Activated CD8-positive, alpha-beta memory T cell treated with anti-CD3 and anti-CD28 coated beads, Interleukin-2, amount 10 ng/mL, durations not matched to agents 7 days and 5 days (primary cell): ENCODE results near the gene DAB2IP. TPM values are rescaled to one million over a fixed set of nuclear protein-coding genes. Genes with fewer than 3 reads are reported as not detected.

ENCODE experiments used
- ATAC-seq: fragments of 150-1000 bp; cut with Tn5 transposase; one replicate; pipeline ENCODE4 v1.10.0; 2021; ENCODE audit warnings: moderate library complexity
- CTCF ChIA-PET: fragments of 350-600 bp; sonication (Branson Sonifier 250); formaldehyde crosslinking; loops from one replicate; lab custom pipeline; 2021; ENCODE audit warnings: antibody characterized with exemption; lab: Charles Lee
- DNase-seq: peaks from one replicate; pipeline ENCODE4 v3.0.0-alpha.2; 2020
- H3K27ac Mint-ChIP-seq: one replicate; pipeline ENCODE4 v1.8.0; 2021; ENCODE audit warnings: mild to moderate bottlenecking, mixed read lengths
- H3K27me3 Mint-ChIP-seq: one replicate; pipeline ENCODE4 v1.8.0; 2021; ENCODE audit warnings: mixed read lengths
- H3K36me3 Mint-ChIP-seq: one replicate; pipeline ENCODE4 v1.8.0; 2021; ENCODE audit warnings: mild to moderate bottlenecking, mixed read lengths
- H3K4me1 Mint-ChIP-seq: one replicate; pipeline ENCODE4 v1.8.0; 2021; ENCODE audit warnings: mixed read lengths
- H3K4me3 Mint-ChIP-seq: one replicate; pipeline ENCODE4 v1.8.0; 2021; ENCODE audit warnings: mild to moderate bottlenecking, moderate library complexity, mixed read lengths
- H3K9me3 Mint-ChIP-seq: one replicate; pipeline ENCODE4 v1.8.0; 2022; ENCODE audit warnings: low read depth, mixed read lengths
- total RNA-seq, 2 experiments: library from RNA; stranded (reverse); gene quantifications; one replicate each; pipeline ENCODE4 v1.2.3, GENCODE V29; 2021

The DAB2IP gene
- total RNA-seq, 2 experiments from 2014 or later = 0.07 to 0.18 TPM

- no peaks in the 10 kb centered on the region for H3K36me3 Mint-ChIP-seq
- H3K4me1 Mint-ChIP-seq = peaks cover 3% of the 10 kb centered on the region
- CTCF ChIA-PET = no interaction called here
- no peak for ATAC-seq
- no peaks in the 10 kb centered on the region for H3K9me3 Mint-ChIP-seq
- no peak overlapping the region for H3K27ac Mint-ChIP-seq
- no peak overlapping the region for H3K4me3 Mint-ChIP-seq
- H3K27me3 Mint-ChIP-seq = no peaks in the 10 kb centered on the region
- no peak for DNase-seq
Measured at GRCh38 chr9:121717141-121717991, 65.9 kb downstream of the DAB2IP start.

GRCh38 chr9:121718084-121718483 is 66.7 kb downstream of the DAB2IP start:
- DNase-seq (no peak), ATAC-seq (no peak)
- H3K27ac Mint-ChIP-seq = no peak overlapping the region
- H3K4me3 Mint-ChIP-seq = no peak overlapping the region
- no peaks in the 10 kb centered on the region for H3K36me3 Mint-ChIP-seq
- CTCF ChIA-PET = no interaction called here
- H3K4me1 Mint-ChIP-seq = peaks cover 3% of the 10 kb centered on the region
- no peaks in the 10 kb centered on the region for H3K27me3 Mint-ChIP-seq
- H3K9me3 Mint-ChIP-seq = no peaks in the 10 kb centered on the region

GRCh38 chr9:121718501-121718900 is 67.1 kb downstream of the DAB2IP start:
- CTCF ChIA-PET = interaction anchor here (1.3 kb wide), 1 partner anchor 22 kb away, joined by 3 read pairs; no protein-coding TSS in a partner anchor
- DNase-seq (no peak), ATAC-seq (no peak)
- no peak overlapping the region for H3K27ac Mint-ChIP-seq
- no peaks in the 10 kb centered on the region for H3K27me3 Mint-ChIP-seq
- H3K9me3 Mint-ChIP-seq = no peaks in the 10 kb centered on the region
- H3K36me3 Mint-ChIP-seq = no peaks in the 10 kb centered on the region
- peaks cover 3% of the 10 kb centered on the region for H3K4me1 Mint-ChIP-seq
- no peak overlapping the region for H3K4me3 Mint-ChIP-seq

- Mint-ChIP-seq H3K9me3 (no peaks in the 10 kb centered on the region), H3K4me1 (peaks cover 3% of the 10 kb centered on the region), H3K36me3 (no peaks in the 10 kb centered on the region), H3K4me3 (no peak overlapping the region), H3K27me3 (peaks cover 2% of the 10 kb centered on the region), H3K27ac (no peak overlapping the region)
- no peak for DNase-seq
- CTCF ChIA-PET = interaction anchor here (0.9 to 1.2 kb wide), 2 partner anchors 12 to 170 kb away, joined by 3 to 6 read pairs; no protein-coding TSS in a partner anchor
- no peak for ATAC-seq
Measured at GRCh38 chr9:121720311-121721057, 69.0 kb downstream of the DAB2IP start.

GRCh38 chr9:121721058-121721350 is 69.6 kb downstream of the DAB2IP start:
- ATAC-seq = no peak
- H3K27me3 Mint-ChIP-seq = peaks cover 4% of the 10 kb centered on the region
- DNase-seq = no peak
- peaks cover 3% of the 10 kb centered on the region for H3K4me1 Mint-ChIP-seq
- CTCF ChIA-PET = interaction anchor here (0.9 to 1.2 kb wide), 2 partner anchors 12 to 170 kb away, joined by 3 to 6 read pairs; no protein-coding TSS in a partner anchor
- no peaks in the 10 kb centered on the region for H3K9me3 Mint-ChIP-seq
- no peak overlapping the region for H3K4me3 Mint-ChIP-seq
- H3K36me3 Mint-ChIP-seq = no peaks in the 10 kb centered on the region
- H3K27ac Mint-ChIP-seq = no peak overlapping the region

GRCh38 chr9:121721770-121722169 is 70.3 kb downstream of the DAB2IP start:
- H3K9me3 Mint-ChIP-seq = no peaks in the 10 kb centered on the region

GRCh38 chr9:121725008-121725775 is 73.8 kb downstream of the DAB2IP start:
- H3K9me3 Mint-ChIP-seq = no peaks in the 10 kb centered on the region
- DNase-seq (no peak), ATAC-seq (no peak)
- peaks cover 3% of the 10 kb centered on the region for H3K4me1 Mint-ChIP-seq
- H3K4me3 Mint-ChIP-seq = no peak overlapping the region
- H3K27ac Mint-ChIP-seq = no peak overlapping the region
- H3K27me3 Mint-ChIP-seq = peaks cover 8% of the 10 kb centered on the region
- H3K36me3 Mint-ChIP-seq = no peaks in the 10 kb centered on the region
- CTCF ChIA-PET = no interaction called here

More at GRCh38 chr9:121721770-121722169, 70.3 kb downstream of the DAB2IP start:
- DNase-seq = no peak
- Mint-ChIP-seq H3K36me3 (no peaks in the 10 kb centered on the region), H3K27ac (no peak overlapping the region), H3K27me3 (peaks cover 8% of the 10 kb centered on the region), H3K4me3 (no peak overlapping the region), H3K4me1 (peaks cover 3% of the 10 kb centered on the region)
- CTCF ChIA-PET = no interaction called here
- ATAC-seq = no peak

- no peaks in the 10 kb centered on the region for H3K36me3 Mint-ChIP-seq
- CTCF ChIA-PET = no interaction called here
- H3K4me1 Mint-ChIP-seq = peaks cover 4% of the 10 kb centered on the region
- H3K9me3 Mint-ChIP-seq = no peaks in the 10 kb centered on the region
- H3K27ac Mint-ChIP-seq = no peak overlapping the region
- no peak for ATAC-seq
- no peak overlapping the region for H3K4me3 Mint-ChIP-seq
- peaks cover 8% of the 10 kb centered on the region for H3K27me3 Mint-ChIP-seq
- DNase-seq = no peak
Measured at GRCh38 chr9:121727295-121728020, 76.0 kb downstream of the DAB2IP start.

GRCh38 chr9:121728916-121729315 is 77.5 kb downstream of the DAB2IP start:
- DNase-seq = no peak
- Mint-ChIP-seq H3K4me1 (peaks cover 17% of the 10 kb centered on the region), H3K27ac (no peak overlapping the region), H3K4me3 (no peak overlapping the region), H3K9me3 (no peaks in the 10 kb centered on the region), H3K36me3 (no peaks in the 10 kb centered on the region), H3K27me3 (peaks cover 13% of the 10 kb centered on the region)
- CTCF ChIA-PET = no interaction called here
- no peak for ATAC-seq

GRCh38 chr9:121729769-121730562 is 78.5 kb downstream of the DAB2IP start:
- H3K36me3 Mint-ChIP-seq = no peaks in the 10 kb centered on the region
- ATAC-seq (no peak), DNase-seq (no peak)
- CTCF ChIA-PET = no interaction called here
- H3K4me1 Mint-ChIP-seq = peaks cover 21% of the 10 kb centered on the region
- H3K27me3 Mint-ChIP-seq = peaks cover 15% of the 10 kb centered on the region
- no peak overlapping the region for H3K4me3 Mint-ChIP-seq
- no peak overlapping the region for H3K27ac Mint-ChIP-seq
- no peaks in the 10 kb centered on the region for H3K9me3 Mint-ChIP-seq

- CTCF ChIA-PET = no interaction called here
- Mint-ChIP-seq H3K4me1 (peaks cover 28% of the 10 kb centered on the region), H3K4me3 (no peak overlapping the region), H3K27me3 (peaks cover 22% of the 10 kb centered on the region), H3K27ac (no peak overlapping the region), H3K9me3 (no peaks in the 10 kb centered on the region), H3K36me3 (no peaks in the 10 kb centered on the region)
- no peak for ATAC-seq
- no peak for DNase-seq
Measured at GRCh38 chr9:121731090-121731489, 79.7 kb downstream of the DAB2IP start.

- H3K27me3 Mint-ChIP-seq = peaks cover 23% of the 10 kb centered on the region
- no peaks in the 10 kb centered on the region for H3K36me3 Mint-ChIP-seq
- H3K4me1 Mint-ChIP-seq = peaks cover 32% of the 10 kb centered on the region
- DNase-seq (no peak), ATAC-seq (no peak)
- H3K9me3 Mint-ChIP-seq = no peaks in the 10 kb centered on the region
- no peak overlapping the region for H3K27ac Mint-ChIP-seq
- no peak overlapping the region for H3K4me3 Mint-ChIP-seq
- CTCF ChIA-PET = interaction anchor here (0.9 kb wide), 1 partner anchor 14 kb away, joined by 3 read pairs; no protein-coding TSS in a partner anchor
Measured at GRCh38 chr9:121731919-121732318, 80.5 kb downstream of the DAB2IP start.
